ENCODE results near the gene MFSD6.

MFSD6 gene

DNA sequence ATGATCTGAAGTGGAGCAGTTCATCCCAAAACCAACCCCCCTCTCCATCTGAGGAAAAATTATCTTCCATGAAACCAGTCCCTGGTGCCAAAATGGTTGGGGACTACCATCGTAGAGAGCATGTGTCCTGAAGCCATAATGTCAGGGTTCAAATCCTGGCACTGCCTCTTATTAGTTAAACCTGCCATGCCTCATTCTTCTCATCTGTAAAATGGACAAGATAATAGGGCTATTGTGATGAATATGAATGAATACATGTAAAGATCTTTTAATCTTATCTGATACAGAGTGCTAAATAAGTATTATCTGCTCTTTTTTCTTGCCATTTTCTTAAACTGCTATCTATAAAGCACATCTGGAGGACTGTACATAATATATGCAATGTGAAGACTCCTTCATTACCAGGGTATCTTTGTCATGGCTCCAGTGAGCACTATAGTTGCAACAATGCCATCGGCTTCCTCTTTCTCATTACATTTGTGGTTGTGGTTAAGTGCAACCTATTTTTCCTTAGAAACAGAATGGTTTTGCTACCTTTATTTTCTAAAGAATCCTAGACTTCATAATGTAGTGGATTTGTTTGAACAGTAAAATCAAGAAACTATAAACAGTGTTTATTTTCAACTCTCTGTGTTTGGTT, 27.0 kb downstream of the MFSD6 start:
- DNase-seq (ENCODE audit: low read depth in 3 of 3, low spot score in 1 of 3): no peak

DNA sequence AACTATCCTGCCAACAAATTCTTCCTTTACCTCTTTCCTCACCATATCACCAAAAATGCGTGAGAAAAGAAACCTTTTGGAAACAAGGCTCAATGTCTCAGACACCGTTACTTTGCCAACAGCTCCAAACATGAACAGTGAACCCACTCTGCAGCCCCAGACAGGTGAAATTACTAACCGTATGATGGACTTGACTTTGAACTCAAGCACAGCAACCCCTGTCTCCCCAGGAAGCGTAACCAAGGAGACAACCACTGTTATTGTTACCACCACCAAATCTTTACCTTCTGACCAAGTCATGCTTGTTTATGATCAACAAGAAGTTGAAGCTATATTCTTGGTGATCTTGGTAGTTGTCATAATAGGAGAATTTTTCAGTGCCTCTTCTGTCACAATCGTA, 28.4 kb downstream of the MFSD6 start:
- DNase-seq (ENCODE audit: low read depth in 3 of 3, low spot score in 1 of 3): no peak

DNA sequence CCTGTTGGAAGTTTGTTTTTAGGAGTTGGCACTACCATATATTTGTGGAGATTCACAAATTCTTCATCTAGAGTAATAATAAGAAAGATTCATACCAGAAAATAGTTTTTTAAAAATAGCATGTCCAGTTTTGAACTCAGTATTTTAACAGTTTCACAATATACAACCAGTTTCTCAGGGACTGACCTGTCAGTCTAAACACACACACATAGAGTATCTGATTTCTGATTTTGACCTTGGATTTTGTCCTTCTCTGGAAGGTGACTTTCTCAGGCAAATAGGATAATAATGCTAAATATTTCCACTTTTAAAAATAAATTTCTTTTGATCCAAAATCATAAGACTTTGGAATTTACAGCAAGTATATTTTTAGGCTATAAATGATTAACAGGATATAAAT, 32.0 kb downstream of the MFSD6 start:
- DNase-seq (ENCODE audit: low read depth in 3 of 3, low spot score in 1 of 3): no peak

DNA sequence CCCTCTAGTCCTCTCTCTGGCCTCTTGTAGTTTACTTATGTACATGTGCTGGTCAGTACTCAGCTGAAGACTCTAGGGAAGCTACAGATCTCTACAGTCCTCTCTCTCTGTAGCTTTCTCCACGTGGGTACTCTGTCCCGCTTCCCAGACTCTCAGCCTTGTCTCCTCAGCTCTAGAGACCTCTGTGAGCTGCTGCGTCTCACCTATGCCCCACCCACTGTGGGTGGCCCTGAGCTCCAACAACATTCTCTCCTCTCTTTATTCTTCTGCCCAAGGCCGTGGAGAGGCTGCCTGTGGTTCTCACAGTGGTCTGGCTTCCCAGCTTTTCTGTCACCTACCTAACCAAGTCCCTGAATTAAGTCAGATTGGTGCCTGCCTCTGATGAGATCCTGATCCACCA, 33.4 kb downstream of the MFSD6 start:
- DNase-seq (ENCODE audit: low read depth in 3 of 3, low spot score in 1 of 3): no peak

DNA sequence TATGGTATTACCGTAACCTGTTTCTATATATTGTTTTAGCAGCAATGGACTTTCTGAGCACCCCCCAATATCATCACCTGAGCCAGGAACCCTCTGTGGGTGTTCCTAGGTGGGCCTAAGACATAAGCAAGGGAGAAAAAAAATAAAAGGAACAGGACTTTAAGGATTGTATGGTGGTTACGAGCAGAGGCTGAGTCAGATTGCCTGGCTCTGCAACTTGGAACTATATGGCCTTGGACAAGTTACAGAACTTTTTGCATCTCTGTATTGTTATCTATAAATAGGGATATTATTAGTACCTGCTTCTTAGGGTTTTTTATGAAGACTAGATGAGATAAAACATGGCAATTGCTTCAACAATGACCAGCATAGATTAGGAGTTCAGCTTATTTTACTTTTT, 34.9 kb downstream of the MFSD6 start:
- no peak for DNase-seq (ENCODE audit: low read depth in 3 of 3, low spot score in 1 of 3)

DNA sequence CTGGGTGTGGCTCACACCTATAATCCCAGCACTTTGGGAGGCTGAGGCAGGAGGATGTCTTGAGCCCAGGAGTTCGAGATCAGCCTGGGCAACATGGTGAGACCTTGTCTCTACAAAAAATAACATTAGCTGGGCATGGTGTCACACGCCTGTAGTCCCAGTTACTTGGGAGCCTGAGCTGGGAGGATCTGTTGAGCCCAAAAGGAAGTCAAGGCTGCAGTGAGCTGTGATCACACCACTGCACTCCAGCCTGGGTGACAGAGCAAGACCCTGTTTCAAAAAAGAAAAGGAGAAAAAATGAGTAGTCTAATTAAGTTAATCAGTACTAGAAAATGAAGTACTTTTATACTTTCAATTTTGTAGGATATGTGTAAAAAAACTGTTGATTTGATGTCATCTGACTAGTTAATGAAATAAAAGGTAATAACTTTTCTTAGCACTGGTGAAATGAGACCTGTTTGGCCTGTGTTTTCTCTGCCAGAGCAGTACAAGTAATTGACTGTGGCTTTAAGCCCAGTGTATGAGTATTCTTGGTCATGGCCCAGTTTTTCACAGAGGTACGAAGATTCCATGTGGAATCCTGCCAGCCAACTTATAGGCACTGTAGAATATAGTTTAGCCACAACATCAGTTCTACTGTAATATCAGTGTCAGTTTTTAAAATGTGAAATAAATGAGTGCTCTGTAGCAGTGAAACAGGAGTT, 35.8 kb downstream of the MFSD6 start:
- no peak for DNase-seq (ENCODE audit: low read depth in 3 of 3, low spot score in 1 of 3)

DNA sequence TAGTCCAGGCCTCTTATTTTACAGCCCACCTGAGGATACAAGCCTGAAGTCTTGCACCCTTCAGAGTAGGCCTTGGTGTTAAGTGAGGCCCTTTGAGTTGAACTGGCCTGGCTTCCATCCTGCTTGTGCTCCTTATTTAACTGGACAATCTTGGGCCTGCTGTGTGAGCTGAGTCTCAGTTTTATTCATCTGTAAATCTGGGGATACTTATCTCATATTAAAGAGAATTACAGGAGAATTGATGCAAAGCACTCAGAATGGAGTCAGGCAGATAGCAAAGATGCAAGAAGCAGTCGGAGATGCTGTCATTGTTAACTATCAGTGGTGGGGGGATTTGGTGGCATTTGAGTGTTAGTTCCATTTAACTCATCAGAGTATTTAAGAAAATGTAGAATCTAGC, 36.8 kb downstream of the MFSD6 start:
- no peak for DNase-seq (ENCODE audit: low read depth in 3 of 3, low spot score in 1 of 3)

DNA sequence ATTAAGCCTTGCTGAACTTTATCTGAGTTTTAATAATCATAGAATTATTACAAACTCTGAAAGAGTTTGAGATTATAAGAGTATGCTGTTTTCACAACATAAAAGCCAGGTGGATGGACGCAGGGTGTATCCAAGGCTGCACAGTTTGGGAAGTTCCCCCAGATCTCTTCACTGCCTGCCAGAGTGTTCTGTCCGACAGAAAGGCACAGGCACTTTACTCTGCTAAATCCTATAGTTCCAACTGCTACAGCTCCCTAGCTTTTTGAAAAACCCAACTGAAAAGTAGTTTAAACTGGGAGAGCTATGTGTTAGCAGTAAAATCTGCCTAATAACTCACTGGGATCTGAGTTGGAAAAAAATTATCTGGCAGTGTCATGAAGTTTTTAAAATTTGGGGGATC, 38.0 kb downstream of the MFSD6 start:
- no peak for DNase-seq (ENCODE audit: low read depth in 3 of 3, low spot score in 1 of 3)

DNA sequence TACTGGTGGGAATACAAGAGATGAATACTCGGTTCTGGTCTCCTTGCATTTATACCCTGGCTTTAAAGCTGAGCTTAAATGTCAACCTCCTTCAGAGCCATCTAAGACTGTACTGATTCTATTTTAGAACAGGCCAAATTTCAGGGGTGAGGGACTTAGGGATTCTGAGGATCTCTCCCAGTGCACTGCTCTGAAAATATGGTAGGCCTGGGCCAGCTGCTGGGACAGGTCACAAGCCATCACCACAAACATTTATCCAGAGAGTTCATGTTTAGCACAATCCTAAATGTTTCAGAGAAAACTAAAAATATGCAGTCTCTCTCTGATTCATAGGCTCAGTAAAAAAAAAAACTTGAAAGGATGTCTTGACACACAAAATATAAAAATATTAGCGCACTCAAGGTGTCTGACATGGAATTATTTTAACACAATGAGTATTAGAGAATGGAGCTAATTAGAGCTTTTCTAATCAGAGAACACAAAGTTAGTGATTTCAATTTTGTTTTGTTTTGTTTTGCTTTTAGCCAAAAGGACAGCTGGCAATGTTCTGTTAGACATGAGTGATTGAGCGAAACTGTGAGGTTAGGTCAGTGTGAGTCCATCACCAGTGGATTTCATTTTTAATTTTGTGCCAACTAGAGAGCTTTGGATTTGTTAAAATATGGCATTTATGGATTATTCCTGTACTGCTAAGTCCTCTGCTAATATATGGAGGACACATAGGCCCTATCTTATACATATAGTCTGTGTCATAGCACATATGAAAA, 38.8 kb downstream of the MFSD6 start:
- DNase-seq (ENCODE audit: low read depth in 3 of 3, low spot score in 1 of 3): no peak

DNA sequence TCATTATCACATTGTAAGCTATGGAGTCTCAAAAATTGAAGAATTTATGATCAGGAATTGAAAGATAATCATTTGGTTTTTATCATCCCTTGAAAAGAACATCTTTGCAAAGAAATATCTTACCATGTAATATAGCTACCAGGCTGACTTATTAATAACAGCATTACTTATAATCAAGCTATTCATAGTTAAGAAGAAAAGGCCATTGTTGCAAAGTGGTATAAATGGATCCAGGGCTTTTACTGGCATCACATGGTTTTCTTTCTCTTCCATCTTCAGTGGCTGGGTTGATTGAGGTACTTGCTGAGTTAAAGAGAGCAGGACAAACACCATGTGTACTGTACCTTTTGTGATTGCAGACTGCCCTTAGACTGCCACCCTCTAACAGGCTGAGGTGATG, 39.6 kb downstream of the MFSD6 start:
- no peak for DNase-seq (ENCODE audit: low read depth in 3 of 3, low spot score in 1 of 3)

DNA sequence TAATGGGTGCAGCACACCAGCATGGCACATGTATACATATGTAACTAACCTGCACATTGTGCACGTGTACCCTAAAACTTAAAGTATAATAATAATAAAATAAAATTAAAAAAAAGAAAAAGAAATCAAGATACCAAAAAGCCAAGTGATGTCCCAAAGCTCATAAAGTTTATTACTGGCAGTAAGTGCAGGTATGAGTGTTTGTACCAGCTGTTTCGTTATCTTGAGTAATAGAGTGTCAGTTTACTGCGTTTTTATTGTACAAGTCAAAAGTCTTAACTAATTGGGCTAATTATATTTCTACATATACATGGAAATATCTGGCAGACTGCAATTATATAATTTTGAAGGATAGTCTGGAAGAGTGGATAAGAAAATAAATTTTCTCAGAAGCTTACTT, 41.8 kb downstream of the MFSD6 start:
- DNase-seq (ENCODE audit: low read depth in 3 of 3, low spot score in 1 of 3): no peak

DNA sequence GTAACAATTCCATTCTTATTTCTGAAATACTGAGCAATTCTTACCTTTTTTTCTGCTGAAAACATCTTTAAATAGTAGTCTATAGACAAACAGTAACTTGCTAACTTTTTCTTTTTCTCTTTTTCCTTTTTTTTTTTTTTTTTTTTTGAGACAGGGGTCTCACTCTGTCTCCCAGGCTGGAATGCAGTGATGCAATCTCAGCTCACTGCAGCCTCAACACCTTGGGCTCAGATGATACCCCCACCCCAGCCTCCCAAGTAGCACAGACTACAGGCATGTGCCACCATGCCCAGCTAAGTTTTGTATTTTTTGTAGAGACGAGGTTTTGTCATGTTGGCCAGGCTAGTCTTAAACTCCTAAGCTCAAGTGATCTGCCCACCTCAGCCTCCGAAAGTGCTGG, 42.2 kb downstream of the MFSD6 start:
- no peak for DNase-seq (ENCODE audit: low read depth in 3 of 3, low spot score in 1 of 3)

DNA sequence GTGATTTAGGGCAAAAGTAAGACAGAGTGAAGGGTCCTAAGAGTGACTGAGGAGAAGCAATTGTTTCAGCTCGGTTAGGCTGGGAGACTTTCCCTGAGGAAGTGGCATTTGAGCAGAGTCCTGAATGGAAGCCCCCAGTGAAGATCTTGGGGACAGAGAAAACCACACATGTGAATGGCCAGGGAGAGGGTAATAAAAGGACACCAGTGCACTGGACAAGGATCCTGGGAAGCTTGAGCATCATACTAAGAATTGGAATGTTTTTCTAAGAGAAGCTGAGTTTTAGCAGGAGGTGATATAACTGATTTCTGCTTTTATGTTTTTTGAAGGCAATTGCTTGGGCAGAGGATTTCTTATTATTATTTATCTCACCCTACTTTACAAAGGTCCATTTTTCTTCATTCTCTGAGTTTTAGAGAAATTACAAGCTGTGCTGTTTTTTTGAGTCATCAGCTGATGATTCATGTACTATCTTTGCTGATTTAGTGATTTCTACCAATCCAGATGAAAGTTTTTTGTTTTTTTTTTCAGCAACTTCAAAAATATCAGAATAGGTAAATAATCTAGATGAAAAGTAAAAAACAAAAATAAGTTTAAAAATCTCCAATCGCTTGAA, 43.5 kb downstream of the MFSD6 start:
- no peak for DNase-seq (ENCODE audit: low read depth in 3 of 3, low spot score in 1 of 3)

DNA sequence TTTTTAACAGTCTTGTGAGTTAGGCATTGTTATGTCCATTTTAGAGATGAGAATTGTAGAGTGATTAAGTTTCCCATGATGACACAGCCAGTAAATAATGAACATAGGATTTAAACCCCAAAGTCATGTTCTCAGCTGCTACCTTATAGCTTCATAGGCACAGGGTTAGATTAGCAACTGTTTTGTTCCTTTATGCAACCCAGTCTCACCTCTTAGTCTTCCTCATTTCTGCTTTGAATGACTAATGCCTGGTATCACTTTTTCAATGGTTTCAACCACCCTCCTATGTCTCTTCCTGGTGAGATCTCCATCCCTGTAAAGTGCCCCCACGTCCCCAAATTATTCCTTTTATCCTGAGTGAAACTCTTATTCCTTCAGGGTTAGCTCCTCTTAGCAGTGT, 44.3 kb downstream of the MFSD6 start:
- no peak for DNase-seq (ENCODE audit: low read depth in 3 of 3, low spot score in 1 of 3)

DNA sequence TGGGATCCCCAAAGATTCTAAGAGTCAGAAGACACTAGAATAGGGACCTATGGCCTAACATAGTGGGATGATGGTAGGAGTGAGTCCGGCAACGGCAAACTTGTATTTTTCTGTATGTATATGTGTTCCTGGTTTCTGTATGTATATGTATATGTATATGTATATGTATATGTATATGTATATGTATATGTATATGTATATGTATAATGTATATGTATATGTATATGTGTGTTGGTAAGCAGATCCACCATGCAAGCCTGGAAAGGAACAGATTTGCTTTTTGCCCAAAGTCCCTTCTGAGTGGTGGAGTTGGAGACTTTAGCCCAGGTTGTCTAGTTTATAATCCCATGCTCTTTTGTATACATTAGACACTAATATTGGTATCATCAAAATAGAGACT, 46.6 kb downstream of the MFSD6 start:
- DNase-seq (ENCODE audit: low read depth in 3 of 3, low spot score in 1 of 3): no peak

DNA sequence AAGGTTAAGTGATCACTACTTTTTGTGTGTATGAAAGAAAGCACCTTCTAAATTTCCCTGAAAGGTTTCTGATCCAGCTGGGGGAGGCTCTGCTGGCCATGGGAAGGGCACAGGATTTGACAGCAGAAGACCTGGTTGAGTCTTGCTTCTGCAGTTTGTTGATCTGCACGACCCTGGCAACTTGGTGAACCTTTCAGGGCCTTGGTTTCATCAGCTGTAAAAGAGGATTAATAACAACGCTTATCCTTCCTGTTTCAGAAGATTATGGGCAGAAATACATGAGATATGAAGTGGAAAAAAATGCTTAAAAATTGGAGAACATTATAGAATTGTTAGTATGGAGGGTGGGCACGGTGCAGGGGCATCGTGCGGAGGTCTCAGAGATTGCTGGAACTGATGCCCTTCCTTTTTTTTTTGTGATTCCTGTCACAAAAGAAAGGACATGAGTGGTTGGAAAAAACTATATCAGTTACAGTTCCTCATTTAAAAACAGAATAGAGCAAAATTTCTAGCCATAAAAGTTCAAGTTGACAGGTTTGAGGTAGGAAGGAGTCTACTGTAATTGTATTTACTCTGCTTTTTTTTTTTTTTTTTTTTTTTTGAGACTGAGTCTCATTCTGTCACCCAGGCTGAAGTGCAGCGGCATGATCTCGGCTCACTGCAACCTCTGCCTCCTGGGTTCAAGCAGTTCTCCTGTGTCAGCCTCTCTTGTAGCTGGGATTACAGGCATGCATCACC, 47.4 kb downstream of the MFSD6 start:
- no peak for DNase-seq (ENCODE audit: low read depth in 3 of 3, low spot score in 1 of 3)

DNA sequence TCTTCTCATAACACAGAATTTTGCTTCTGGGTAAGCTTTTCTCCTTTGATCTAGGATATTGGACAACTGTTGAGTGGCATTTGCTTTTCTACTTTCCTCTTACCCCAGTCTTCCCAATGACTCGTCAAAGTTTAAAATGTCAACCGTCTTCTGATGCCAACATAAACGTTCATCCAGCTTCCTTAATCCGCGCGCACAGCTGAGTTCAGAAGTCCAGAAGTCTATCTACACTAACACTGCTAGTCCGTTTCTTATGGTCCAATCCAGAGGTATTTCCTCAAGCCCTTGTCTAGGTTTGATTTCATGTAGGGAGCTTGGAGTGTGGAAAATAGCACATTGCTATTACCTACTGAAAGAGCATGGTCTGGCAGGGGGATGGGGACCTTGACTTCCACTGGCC, 48.7 kb downstream of the MFSD6 start:
- no peak for DNase-seq (ENCODE audit: low read depth in 3 of 3, low spot score in 1 of 3)

DNA sequence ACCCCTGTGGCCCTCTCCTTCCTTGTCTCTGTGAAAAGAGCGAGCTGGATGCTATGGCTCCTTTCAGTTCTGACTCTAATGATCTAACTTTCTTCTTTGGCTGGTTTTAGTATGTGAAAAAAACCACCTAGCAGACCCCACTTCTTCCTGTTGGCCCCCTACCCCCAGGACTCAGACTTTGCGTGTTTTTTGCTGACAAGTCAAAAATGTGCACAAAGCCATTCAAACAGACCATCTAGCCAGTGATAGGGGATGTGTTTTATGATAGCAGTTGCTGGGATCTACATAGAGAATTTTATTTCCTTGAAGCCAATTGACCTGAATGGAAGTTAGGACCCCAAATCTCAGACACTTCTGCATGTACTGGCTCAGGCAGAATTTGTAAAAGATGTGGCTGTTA, 49.1 kb downstream of the MFSD6 start:
- DNase-seq (ENCODE audit: low read depth in 3 of 3, low spot score in 1 of 3): no peak

DNA sequence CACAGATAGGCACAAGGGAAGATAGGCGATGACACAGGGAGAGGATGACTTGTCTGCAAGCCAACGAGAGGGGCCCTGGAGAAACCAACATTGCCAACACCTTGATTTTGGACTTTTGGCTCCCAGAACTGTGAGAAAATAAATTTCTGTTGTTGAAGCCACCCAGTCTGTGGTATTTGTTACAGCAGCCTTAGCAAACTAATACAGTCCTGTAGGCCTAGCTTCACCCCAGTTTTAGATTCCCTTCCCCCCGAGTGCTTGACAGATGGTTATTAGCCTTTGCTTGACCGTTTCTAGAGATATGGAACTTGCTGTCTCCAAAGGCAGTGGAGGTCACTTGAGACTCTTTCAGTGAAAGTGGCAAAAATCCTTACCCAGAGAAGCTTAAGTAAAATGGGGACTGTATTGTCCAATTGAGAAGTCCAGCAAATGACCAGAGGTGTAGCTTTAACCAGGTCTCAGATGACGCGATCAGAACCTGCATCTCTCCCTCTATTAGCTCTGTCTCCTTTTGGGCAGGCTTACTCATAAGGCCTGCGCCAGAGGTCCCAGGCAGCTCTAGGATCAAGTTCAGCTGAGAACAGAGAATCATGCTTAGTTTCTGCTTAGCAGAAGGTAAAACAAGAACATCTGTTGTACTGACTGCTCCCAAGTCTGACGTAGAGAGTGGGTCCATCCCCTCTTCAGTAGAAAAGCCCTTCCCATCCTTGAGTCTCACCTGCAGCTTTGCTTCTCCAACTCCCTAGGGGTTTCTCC, 50.4 kb downstream of the MFSD6 start:
- no peak for DNase-seq (ENCODE audit: low read depth in 3 of 3, low spot score in 1 of 3)

DNA sequence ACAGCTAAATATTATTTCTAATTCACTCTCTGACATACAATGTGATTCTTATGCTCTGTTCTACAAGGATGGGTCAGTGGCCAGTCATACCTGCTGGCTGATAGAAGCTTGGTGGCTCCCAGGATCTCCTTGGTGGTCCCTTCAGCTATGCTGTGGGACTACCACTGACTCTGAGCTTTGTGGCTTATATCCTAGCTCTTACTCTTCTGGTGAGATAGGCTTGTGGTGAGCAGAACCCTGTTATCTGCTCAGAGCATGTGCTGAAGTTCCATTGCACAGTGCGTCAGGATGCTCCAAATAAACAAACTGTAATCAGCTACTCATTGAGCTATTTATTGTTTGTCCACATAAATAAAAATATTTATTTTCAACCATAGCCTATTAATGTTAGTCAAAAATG, 51.7 kb downstream of the MFSD6 start:
- DNase-seq (ENCODE audit: low read depth in 3 of 3, low spot score in 1 of 3): no peak

DNA sequence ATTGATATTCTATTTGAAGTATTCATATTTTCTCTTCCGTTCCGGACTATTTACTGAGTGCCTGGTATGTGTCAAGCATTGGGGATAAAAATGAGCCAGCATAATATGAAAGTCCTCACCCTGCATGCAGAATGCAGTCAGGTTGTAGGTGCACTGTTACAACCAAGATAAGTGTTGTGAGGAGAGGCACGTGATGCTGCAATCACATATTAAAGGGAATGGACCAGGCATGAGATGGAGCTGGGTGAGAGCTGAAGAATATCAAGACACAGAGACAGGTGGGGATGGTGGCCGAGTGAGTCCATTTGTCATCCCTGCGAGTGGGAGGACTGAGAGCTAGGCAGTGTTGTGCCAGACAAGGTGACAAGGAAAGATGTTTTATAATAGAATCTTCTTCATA, 52.3 kb downstream of the MFSD6 start:
- no peak for DNase-seq (ENCODE audit: low read depth in 3 of 3, low spot score in 1 of 3)

Measured in stimulated activated CD4-positive, alpha-beta T cell treated with anti-CD3 and anti-CD28 coated beads, TNF-alpha, amount 100 ng/mL, for 1 hour (primary cell).